Stimulated activated CD4-positive, alpha-beta T cell treated with anti-CD3 and anti-CD28 coated beads, Interleukin-12 subunit alpha, Interleukin-12 subunit beta, amount 100 ng/mL, for 48 hours (primary cell): ENCODE results near the gene RASGRP3.

Source experiments
- DNase-seq, 3 donors: peaks; one replicate each; pipeline ENCODE4 v3.0.0-alpha.2; 2020; ENCODE audit warnings: low read depth in 2 of 3, low spot score in 1 of 3

Gene RASGRP3

GRCh38 chr2:33492399-33493134 lies 16.1 kb downstream of the RASGRP3 start:
- DNase-seq, result no peak

DNA sequence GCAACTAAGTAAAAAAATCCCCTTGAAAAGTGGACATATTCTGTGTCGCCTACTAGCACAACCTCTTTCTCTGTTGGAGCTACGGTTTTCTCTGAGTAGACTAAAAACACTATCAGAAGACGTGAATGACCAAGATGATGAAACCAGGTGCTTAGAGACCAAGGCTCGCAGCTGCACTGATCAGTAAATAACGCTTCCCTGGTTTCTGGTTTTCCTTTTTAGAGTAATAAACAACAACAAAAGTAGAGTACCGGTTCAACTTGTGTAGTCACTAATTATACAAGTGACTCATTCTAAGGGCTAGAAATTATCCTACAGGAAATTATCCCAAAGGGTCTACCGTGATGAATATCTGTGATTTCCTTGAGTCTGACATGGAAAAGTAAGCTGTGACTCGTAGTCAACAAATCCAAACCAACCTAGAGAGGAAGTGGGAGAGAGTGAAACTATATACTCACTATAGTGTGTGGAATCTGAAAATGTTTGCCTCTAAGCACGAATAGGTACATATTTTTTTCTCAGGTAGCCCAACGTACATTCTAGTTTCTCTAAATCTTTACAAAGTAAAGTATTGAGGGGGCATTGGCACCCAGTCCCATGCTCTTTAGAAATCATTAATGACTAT lies 17.8 kb downstream of the RASGRP3 start:
- DNase-seq, result no peak

- no peak for DNase-seq
Measured at GRCh38 chr2:33494877-33495641, 18.6 kb downstream of the RASGRP3 start.

GRCh38 chr2:33495683-33496082 lies 19.2 kb downstream of the RASGRP3 start:
- DNase-seq, result no peak

DNA sequence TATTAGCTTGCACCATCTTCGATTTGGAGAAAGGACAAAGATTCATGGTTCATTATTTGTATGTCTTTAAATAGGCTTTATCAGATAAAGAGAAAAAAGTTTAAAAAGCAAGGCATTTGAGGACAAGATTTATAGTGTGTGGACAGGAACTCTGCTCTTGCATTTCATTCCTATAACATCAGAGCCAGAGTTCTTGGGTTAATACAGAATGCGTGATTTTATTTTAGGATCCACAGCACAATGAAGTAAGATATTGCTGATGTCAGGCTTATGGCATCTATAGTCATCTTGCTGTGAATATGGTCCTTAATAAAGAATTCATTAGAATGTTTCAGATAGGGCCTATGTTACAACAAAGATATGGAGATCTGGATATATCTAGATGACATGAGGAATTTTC lies 19.7 kb downstream of the RASGRP3 start:
- no peak for DNase-seq

DNA sequence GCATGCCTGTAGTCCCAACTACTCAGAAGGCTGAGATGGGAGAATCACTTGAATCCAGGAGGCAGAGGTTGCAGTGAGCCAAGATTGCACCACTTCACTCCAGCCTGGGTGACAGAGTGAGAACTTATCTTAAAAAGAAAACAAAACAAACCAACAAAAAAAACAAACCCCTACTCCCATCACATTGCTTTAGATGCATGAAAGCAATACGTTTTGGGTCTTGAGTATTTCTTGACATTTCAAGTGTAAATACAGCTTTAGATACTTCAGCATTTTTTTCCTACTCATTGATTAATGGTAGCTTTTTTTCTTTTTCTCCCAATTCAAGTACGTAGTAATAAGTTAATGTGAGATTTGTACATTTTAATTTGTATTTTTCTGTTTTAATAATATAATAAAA lies 20.3 kb downstream of the RASGRP3 start:
- no peak for DNase-seq

DNA sequence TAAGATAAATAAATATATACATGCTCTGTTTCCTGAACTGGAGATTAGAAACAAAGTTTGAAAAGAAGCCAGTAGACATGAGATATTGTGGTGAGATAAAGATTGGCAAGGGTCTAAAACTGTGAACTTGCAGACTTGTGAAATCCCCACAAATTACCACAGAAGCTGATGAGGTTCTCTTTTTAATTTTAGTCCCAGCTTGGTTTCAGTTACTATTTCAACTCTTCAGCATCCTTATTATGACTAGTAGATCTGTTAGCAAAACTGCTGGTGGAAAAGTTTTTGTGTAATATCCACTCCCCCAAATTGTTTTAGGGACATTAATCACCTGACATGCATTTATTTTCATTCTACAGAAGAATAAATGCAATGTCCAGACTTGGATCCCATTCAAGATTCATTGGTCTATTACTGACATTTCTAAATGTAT lies 20.8 kb downstream of the RASGRP3 start:
- no peak for DNase-seq

DNA sequence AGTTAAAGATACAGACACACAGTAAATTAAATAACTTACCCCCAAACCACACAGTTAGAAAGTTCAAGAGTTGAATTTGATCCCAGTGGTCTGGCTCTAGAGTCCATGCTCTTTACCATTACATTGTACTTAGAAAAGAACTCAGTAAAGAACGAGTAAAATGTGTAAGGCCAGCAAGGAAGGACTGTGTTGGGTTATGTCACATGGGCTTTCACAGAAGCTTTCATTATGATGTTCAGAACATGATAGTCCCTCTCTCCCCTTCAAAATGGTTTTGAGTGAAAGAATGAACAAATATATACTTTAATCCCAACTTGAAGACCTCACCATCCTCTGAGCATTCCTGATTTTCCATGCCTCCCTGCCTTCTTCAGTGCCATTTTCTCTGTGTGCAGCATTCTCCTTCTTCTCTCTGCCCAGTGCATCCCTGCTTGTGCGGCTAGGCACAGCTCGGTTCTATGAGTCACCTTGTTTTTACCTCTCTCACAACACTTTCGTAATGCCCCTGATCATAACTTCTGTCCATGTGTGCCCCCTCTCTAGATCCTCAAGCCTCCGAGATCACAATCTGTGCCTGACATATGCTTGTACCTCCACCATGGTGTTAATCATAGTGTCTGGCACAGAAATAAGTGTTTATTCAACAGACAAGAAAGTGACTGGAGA lies 22.0 kb downstream of the RASGRP3 start:
- DNase-seq, result no peak

DNA sequence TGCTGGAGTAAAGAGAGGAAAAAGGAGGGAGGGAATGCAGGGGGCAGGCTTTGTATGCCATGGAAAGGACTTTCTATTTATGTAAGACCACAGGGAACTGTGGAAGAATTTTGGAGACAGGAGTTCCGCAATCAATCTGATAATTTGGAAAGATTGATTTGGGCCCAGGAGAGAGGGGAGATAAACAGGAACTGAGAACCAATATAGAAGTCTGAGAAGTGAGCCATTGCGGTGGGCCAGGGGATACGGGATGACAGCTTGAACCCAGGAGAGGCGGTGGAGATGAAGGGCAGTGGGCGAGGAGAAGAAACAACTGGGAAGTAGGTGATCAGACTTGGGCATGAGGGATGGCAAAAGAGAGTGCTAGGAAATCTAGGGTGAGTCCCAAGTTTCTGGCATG lies 23.7 kb downstream of the RASGRP3 start:
- DNase-seq, result no peak

DNA sequence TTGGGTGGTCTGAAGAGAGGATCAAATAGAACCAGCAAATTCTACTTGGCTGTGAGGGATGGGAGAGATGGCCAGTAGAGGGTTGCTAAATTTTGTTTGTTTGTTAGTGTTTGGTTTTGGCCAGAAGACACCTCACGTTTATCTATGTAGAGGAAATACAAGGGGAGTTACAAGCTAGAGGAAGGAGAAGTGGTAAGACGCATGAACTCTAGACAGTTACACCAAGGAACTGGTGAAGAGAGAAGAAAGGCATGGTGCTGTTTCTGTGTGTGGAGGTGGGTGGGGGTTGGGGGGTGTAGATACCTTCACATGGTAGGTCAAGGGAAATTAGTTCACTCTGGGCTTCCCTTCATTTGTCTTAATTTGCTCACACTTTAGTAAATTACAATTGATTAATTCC lies 25.6 kb downstream of the RASGRP3 start:
- DNase-seq, result no peak

GRCh38 chr2:33503002-33503401 lies 26.6 kb downstream of the RASGRP3 start:
- DNase-seq, result no peak

DNA sequence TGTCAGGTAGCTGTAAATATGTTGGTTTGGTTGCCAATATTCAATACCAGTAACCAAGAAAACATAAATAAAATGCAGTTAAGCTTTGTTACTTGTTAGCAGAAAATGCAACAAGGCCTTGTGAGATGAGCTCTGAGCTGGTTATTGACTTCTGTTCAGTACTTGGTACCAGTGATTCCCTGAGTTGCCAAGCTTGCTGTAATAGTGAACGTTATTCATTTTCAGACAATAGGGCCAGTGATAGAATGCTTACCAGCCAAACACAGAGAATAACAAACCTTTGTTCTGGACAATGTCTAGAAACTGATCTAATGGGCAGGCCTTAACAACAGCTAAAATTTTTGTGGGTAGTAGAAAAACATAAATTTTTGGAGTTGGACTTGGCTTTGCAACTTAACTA lies 29.5 kb downstream of the RASGRP3 start:
- DNase-seq, result no peak

GRCh38 chr2:33509908-33510585 lies 33.6 kb downstream of the RASGRP3 start:
- no peak for DNase-seq

DNA sequence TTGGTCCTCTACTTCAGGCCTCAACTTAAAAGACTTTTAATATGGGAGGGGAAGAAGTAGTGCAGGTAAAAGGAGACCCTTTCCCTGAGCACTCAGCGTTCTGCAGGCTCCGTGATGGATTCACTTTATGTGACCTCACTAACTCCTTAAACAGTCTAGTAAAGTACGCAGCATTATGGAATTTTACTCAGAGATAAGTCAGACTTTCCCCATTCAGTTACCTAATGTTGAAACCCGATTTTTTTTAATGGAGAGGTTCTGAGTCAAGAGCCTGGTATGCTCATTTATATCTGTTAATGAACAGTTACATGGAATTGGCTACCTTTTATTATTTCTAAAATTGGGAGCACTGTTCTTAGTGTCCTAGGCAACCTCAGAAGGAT lies 34.1 kb downstream of the RASGRP3 start:
- DNase-seq, result no peak

GRCh38 chr2:33511141-33511540 lies 34.7 kb downstream of the RASGRP3 start:
- no peak for DNase-seq

GRCh38 chr2:33512112-33512511 lies 35.7 kb downstream of the RASGRP3 start:
- DNase-seq, result no peak

- no peak for DNase-seq
Measured at GRCh38 chr2:33513480-33513879, 37.0 kb downstream of the RASGRP3 start.

- no peak for DNase-seq
Measured at GRCh38 chr2:33516456-33516995, 40.1 kb downstream of the RASGRP3 start.

GRCh38 chr2:33518200-33518599 lies 41.8 kb downstream of the RASGRP3 start:
- no peak for DNase-seq

DNA sequence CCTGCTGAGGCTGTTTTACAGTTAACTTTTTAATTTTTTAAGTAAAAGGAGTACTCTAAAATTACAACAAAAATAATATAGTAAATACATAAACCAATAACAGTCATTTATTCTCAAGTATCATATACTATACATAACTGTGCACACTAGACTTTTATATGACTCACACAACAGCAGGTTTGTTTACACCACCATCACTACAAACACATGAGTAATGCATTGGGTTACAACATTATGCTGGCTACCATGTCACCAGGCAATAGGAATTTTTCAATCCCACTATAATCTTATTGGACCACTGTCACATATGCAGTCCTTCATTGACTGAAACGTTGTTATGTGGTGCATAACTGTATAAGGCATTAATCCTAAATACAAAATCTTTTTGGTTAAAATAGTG lies 42.5 kb downstream of the RASGRP3 start:
- no peak for DNase-seq

DNA sequence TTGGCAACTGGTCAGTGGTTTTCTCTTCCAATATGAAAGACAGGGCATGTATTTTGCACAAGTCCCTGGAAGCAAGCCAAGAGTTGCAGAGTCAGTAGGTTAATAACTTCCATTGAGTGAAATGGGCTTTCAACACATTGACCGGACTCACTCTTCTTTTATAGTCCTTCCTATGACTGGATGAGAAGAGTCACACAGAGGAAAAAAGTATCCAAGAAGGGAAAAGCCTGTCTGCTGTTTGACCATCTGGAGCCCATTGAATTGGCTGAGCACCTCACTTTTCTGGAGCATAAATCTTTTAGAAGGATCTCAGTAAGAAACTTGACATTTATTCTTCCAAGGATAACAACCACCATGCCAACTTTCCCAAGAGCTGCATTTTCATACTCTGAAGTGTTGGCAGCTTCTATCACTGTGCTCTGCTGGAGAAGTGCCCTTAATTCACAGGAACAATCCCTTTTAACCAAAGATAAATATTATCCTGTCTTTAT lies 45.4 kb downstream of the RASGRP3 start:
- DNase-seq, result no peak
